Hepatocyte (in vitro differentiated cells): Measurements from ENCODE around the gene ANAPC10. TPM values are rescaled to one million over a fixed set of nuclear protein-coding genes. Genes with fewer than 3 reads are reported as not detected.

ENCODE experiments used
- DNase-seq: peaks from one replicate; pipeline ENCODE4 v3.0.0-alpha.2; 2016; ENCODE audit warnings: low spot score
- H2AFZ ChIP-seq: fragments of 200-600 bp; sonication (generic); 2 replicates; pipeline ENCODE4 v1.6.0; 2016; ENCODE audit warnings: antibody characterized with exemption, mild to moderate bottlenecking
- H3K27ac ChIP-seq: fragments of 200-600 bp; sonication (generic); 2 replicates; pipeline ENCODE4 v1.5.1; 2016; ENCODE audit warnings: mild to moderate bottlenecking
- H3K27me3 ChIP-seq: fragments of 200-600 bp; sonication (generic); 2 replicates; pipeline ENCODE4 v1.6.1; 2016
- H3K36me3 ChIP-seq: fragments of 200-600 bp; sonication (generic); replicated peaks from 2 replicates; pipeline ENCODE4 v1.5.1; 2016; ENCODE audit warnings: low read depth; ENCODE audit not compliant: insufficient read depth
- H3K4me1 ChIP-seq: fragments of 200-600 bp; sonication (generic); 2 replicates; pipeline ENCODE4 v1.5.1; 2016; ENCODE audit warnings: mild to moderate bottlenecking, moderate library complexity; ENCODE audit not compliant: insufficient read depth
- H3K4me2 ChIP-seq: fragments of 200-600 bp; sonication (generic); 2 replicates; pipeline ENCODE4 v1.6.0; 2016
- H3K4me3 ChIP-seq: fragments of 200-600 bp; sonication (generic); 2 replicates; pipeline ENCODE4 v1.5.1; 2016; ENCODE audit warnings: mild to moderate bottlenecking
- H3K79me2 ChIP-seq: fragments of 200-600 bp; sonication (generic); 2 replicates; pipeline ENCODE4 v1.6.0; 2017; ENCODE audit warnings: mild to moderate bottlenecking
- H3K9me2 ChIP-seq: fragments of 200-600 bp; sonication (generic); replicated peaks from 2 replicates; pipeline ENCODE4 v1.6.0; 2017; ENCODE audit warnings: mild to moderate bottlenecking; ENCODE audit not compliant: insufficient read depth
- H3K9me3 ChIP-seq: fragments of 200-600 bp; sonication (generic); 2 replicates; pipeline ENCODE4 v1.5.1; 2016; ENCODE audit warnings: low read depth, mild to moderate bottlenecking
- H4K20me1 ChIP-seq: fragments of 200-600 bp; sonication (generic); 2 replicates; pipeline ENCODE4 v1.6.0; 2016; ENCODE audit warnings: mild to moderate bottlenecking; ENCODE audit not compliant: insufficient read depth, poor library complexity, severe bottlenecking
- EZH2 ChIP-seq: fragments of 200-600 bp; sonication (generic); IDR thresholded peaks from 2 replicates; pipeline ENCODE4 v1.6.1; 2016; ENCODE audit warnings: antibody characterized with exemption, mild to moderate bottlenecking, borderline replicate concordance
- EZH2phosphoT487 ChIP-seq: fragments of 200-600 bp; sonication (generic); IDR thresholded peaks from one replicate; pipeline ENCODE4 v1.6.1; 2018; ENCODE audit warnings: antibody characterized with exemption, mild to moderate bottlenecking, low read depth, moderate library complexity; ENCODE audit not compliant: unreplicated experiment, severe bottlenecking
- WGBS: methylation state at CpG from one replicate; pipeline ENCODE4 v1.1.6; 2016; ENCODE audit warnings: low lambda C conversion rate; ENCODE audit errors: missing lambda C conversion rate; 5-methylcytosine and 5-hydroxymethylcytosine counted together
- polyA plus RNA-seq: library from polyadenylated mRNA; unstranded; fragments of >200 nt; fragmentation: Nextera tagmentation; extraction: Ambion mirVana; gene quantifications from 2 replicates; pipeline ENCODE4 v1.2.1, GENCODE V29; 2016
- total RNA-seq: library from RNA; depleted of rRNA; stranded (reverse); fragments of >200 nt; gene quantifications from 2 replicates; pipeline ENCODE4 v1.2.3, GENCODE V29; 2014
- TF ChIP-seq, protein P1 (sequence below): fragments of 200-600 bp; sonication (generic); IDR thresholded peaks from 2 replicates; pipeline ENCODE4 v1.5.1; 2016; ENCODE audit warnings: antibody characterized with exemption, mild to moderate bottlenecking; ENCODE audit not compliant: poor library complexity

Gene ANAPC10
- total and polyA plus RNA-seq, 2 experiments from 2014 or later = 27.2 to 31.0 TPM

- H3K36me3 ChIP-seq = no peaks in the 10 kb centered on the region
- H3K27me3 ChIP-seq = no peaks in the 10 kb centered on the region
- 92% methylated on average over 4 of the region's 4 CpGs for WGBS
- no peaks in the 10 kb centered on the region for H3K4me1 ChIP-seq
- no peak overlapping the region for H3K4me2 ChIP-seq
- no peaks in the 10 kb centered on the region for H3K9me2 ChIP-seq
- H3K9me3 ChIP-seq = no peaks in the 10 kb centered on the region
- H4K20me1 ChIP-seq = no peaks in the 10 kb centered on the region
- H3K79me2 ChIP-seq = no peaks in the 10 kb centered on the region
- H3K27ac ChIP-seq = no peak overlapping the region
- TF ChIP-seq, protein P1, sequence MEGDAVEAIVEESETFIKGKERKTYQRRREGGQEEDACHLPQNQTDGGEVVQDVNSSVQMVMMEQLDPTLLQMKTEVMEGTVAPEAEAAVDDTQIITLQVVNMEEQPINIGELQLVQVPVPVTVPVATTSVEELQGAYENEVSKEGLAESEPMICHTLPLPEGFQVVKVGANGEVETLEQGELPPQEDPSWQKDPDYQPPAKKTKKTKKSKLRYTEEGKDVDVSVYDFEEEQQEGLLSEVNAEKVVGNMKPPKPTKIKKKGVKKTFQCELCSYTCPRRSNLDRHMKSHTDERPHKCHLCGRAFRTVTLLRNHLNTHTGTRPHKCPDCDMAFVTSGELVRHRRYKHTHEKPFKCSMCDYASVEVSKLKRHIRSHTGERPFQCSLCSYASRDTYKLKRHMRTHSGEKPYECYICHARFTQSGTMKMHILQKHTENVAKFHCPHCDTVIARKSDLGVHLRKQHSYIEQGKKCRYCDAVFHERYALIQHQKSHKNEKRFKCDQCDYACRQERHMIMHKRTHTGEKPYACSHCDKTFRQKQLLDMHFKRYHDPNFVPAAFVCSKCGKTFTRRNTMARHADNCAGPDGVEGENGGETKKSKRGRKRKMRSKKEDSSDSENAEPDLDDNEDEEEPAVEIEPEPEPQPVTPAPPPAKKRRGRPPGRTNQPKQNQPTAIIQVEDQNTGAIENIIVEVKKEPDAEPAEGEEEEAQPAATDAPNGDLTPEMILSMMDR = no peak
- TF ChIP-seq EZH2phosphoT487 = no peak
- TF ChIP-seq EZH2 = no peak
- H3K4me3 ChIP-seq = no peak overlapping the region
- DNase-seq = no peak
- no peak overlapping the region for H2AFZ ChIP-seq
Observed at GRCh38 chr4:144967161-144967560, 130.8 kb downstream of the ANAPC10 start.

- no peak overlapping the region for H2AFZ ChIP-seq
Observed at GRCh38 chr4:144962300-144962699, 135.7 kb downstream of the ANAPC10 start.

DNA sequence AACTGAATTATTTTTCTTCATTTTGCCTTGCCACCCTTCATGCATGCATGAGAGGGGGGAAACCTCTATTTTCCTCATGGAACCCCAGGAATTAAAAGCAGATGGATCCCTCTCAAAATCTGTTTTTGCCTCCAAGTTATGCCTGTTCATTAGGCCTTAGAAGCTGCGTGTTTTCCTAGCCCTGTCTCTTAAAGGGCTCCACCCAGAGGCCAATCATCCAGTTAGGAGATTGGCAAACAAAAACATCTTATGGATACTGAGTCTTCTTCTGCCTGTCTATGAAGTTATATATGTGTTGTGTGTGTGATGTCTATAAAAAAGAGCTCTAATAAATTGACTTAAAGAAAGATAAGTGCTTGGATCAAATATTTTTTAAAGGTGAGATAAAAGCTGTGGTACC is 142.9 kb downstream of the ANAPC10 start:
- Histone ChIP-seq H3K4me3 (no peak overlapping the region), H3K4me1 (no peaks in the 10 kb centered on the region), H3K27ac (no peak overlapping the region), H3K36me3 (no peaks in the 10 kb centered on the region), H3K9me2 (no peaks in the 10 kb centered on the region), H3K4me2 (no peak overlapping the region), H3K79me2 (no peaks in the 10 kb centered on the region), H3K27me3 (no peaks in the 10 kb centered on the region), H2AFZ (no peak overlapping the region), H3K9me3 (peaks cover 7% of the 10 kb centered on the region), H4K20me1 (no peaks in the 10 kb centered on the region)
- no peak for DNase-seq
- 63% methylated on average over 1 of the region's 1 CpG for WGBS
- TF ChIP-seq EZH2 (no peak), EZH2phosphoT487 (no peak)
- TF ChIP-seq, protein P1 = no peak

More at GRCh38 chr4:144962300-144962699, 135.7 kb downstream of the ANAPC10 start:
- no peak for TF ChIP-seq EZH2phosphoT487
- TF ChIP-seq, protein P1 = no peak
- no peaks in the 10 kb centered on the region for H4K20me1 ChIP-seq
- no peak overlapping the region for H3K4me3 ChIP-seq
- no peaks in the 10 kb centered on the region for H3K9me2 ChIP-seq
- H3K4me2 ChIP-seq = no peak overlapping the region
- no peaks in the 10 kb centered on the region for H3K27me3 ChIP-seq
- 69% methylated on average over 4 of the region's 4 CpGs for WGBS
- no peak for DNase-seq
- H3K79me2 ChIP-seq = no peaks in the 10 kb centered on the region
- no peak overlapping the region for H3K27ac ChIP-seq
- no peaks in the 10 kb centered on the region for H3K36me3 ChIP-seq
- no peaks in the 10 kb centered on the region for H3K9me3 ChIP-seq
- no peaks in the 10 kb centered on the region for H3K4me1 ChIP-seq

GRCh38 chr4:144954230-144954629 is 143.8 kb downstream of the ANAPC10 start:
- no peaks in the 10 kb centered on the region for H4K20me1 ChIP-seq
- no peak overlapping the region for H3K4me3 ChIP-seq
- 87% methylated on average over 1 of the region's 1 CpG for WGBS
- no peak for DNase-seq
- H3K9me3 ChIP-seq = peaks cover 7% of the 10 kb centered on the region
- no peaks in the 10 kb centered on the region for H3K27me3 ChIP-seq
- H3K4me1 ChIP-seq = no peaks in the 10 kb centered on the region
- no peaks in the 10 kb centered on the region for H3K36me3 ChIP-seq
- no peak overlapping the region for H2AFZ ChIP-seq
- no peaks in the 10 kb centered on the region for H3K79me2 ChIP-seq
- TF ChIP-seq, protein P1 = no peak
- TF ChIP-seq EZH2phosphoT487 = no peak
- no peaks in the 10 kb centered on the region for H3K9me2 ChIP-seq
- H3K27ac ChIP-seq = no peak overlapping the region
- no peak overlapping the region for H3K4me2 ChIP-seq
